ENCODE data around the gene BBIP1. TPM values are rescaled to one million over a fixed set of nuclear protein-coding genes. Genes with fewer than 3 reads are reported as not detected.

The BBIP1 gene
- total and polyA plus RNA-seq, 2 experiments from 2014 or later: 14.8 to 56.5 TPM

DNA sequence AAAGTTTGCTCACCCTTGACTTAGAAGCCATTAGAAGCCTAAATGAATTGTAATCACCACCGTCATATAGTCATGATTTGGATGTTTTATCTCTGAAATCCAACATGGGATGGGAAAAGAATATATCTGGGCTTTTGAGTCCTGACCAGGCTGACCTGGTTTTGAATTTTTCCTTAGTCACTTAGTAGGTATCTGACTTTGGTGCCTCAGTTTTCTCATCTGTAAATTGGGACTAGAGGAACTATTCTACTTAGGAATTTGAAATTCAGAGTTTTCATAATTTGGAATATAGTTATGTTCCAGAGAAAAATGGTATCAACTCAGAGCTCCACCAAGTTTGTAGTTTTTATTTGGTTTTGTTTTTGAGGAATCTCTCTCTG, 41.3 kb upstream of the BBIP1 start (continued):
- TF ChIP-seq, protein P1, sequence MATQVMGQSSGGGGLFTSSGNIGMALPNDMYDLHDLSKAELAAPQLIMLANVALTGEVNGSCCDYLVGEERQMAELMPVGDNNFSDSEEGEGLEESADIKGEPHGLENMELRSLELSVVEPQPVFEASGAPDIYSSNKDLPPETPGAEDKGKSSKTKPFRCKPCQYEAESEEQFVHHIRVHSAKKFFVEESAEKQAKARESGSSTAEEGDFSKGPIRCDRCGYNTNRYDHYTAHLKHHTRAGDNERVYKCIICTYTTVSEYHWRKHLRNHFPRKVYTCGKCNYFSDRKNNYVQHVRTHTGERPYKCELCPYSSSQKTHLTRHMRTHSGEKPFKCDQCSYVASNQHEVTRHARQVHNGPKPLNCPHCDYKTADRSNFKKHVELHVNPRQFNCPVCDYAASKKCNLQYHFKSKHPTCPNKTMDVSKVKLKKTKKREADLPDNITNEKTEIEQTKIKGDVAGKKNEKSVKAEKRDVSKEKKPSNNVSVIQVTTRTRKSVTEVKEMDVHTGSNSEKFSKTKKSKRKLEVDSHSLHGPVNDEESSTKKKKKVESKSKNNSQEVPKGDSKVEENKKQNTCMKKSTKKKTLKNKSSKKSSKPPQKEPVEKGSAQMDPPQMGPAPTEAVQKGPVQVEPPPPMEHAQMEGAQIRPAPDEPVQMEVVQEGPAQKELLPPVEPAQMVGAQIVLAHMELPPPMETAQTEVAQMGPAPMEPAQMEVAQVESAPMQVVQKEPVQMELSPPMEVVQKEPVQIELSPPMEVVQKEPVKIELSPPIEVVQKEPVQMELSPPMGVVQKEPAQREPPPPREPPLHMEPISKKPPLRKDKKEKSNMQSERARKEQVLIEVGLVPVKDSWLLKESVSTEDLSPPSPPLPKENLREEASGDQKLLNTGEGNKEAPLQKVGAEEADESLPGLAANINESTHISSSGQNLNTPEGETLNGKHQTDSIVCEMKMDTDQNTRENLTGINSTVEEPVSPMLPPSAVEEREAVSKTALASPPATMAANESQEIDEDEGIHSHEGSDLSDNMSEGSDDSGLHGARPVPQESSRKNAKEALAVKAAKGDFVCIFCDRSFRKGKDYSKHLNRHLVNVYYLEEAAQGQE (IDR thresholded peaks at IDR 0.05; ENCODE audit: unreplicated experiment): no peak
- TF ChIP-seq, protein P2, sequence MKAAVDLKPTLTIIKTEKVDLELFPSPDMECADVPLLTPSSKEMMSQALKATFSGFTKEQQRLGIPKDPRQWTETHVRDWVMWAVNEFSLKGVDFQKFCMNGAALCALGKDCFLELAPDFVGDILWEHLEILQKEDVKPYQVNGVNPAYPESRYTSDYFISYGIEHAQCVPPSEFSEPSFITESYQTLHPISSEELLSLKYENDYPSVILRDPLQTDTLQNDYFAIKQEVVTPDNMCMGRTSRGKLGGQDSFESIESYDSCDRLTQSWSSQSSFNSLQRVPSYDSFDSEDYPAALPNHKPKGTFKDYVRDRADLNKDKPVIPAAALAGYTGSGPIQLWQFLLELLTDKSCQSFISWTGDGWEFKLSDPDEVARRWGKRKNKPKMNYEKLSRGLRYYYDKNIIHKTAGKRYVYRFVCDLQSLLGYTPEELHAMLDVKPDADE (IDR thresholded peaks at IDR 0.05): no peak
- TF ChIP-seq POLR2AphosphoS5 (IDR thresholded peaks at IDR 0.05; ENCODE audit: low read depth) (no peak), NANOG (IDR thresholded peaks at IDR 0.05; ENCODE audit: borderline replicate concordance) (no peak), STAT1 (IDR thresholded peaks at IDR 0.05; ENCODE audit: unreplicated experiment) (no peak), EZH2phosphoT487 (IDR thresholded peaks at IDR 0.05; ENCODE audit: unreplicated experiment) (no peak), ZNF114 (CRISPR knock-in tag; IDR thresholded peaks at IDR 0.05) (no peak), ZNF331 (CRISPR knock-in tag; IDR thresholded peaks at IDR 0.05; ENCODE audit: low read depth) (no peak), JUNB (IDR thresholded peaks at IDR 0.05; ENCODE audit: unreplicated experiment) (no peak)
- TF ChIP-seq, protein P3, sequence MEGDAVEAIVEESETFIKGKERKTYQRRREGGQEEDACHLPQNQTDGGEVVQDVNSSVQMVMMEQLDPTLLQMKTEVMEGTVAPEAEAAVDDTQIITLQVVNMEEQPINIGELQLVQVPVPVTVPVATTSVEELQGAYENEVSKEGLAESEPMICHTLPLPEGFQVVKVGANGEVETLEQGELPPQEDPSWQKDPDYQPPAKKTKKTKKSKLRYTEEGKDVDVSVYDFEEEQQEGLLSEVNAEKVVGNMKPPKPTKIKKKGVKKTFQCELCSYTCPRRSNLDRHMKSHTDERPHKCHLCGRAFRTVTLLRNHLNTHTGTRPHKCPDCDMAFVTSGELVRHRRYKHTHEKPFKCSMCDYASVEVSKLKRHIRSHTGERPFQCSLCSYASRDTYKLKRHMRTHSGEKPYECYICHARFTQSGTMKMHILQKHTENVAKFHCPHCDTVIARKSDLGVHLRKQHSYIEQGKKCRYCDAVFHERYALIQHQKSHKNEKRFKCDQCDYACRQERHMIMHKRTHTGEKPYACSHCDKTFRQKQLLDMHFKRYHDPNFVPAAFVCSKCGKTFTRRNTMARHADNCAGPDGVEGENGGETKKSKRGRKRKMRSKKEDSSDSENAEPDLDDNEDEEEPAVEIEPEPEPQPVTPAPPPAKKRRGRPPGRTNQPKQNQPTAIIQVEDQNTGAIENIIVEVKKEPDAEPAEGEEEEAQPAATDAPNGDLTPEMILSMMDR (conservative IDR thresholded peaks at IDR 0.05; ENCODE audit: low read depth in 2 of 2): no peak

DNA sequence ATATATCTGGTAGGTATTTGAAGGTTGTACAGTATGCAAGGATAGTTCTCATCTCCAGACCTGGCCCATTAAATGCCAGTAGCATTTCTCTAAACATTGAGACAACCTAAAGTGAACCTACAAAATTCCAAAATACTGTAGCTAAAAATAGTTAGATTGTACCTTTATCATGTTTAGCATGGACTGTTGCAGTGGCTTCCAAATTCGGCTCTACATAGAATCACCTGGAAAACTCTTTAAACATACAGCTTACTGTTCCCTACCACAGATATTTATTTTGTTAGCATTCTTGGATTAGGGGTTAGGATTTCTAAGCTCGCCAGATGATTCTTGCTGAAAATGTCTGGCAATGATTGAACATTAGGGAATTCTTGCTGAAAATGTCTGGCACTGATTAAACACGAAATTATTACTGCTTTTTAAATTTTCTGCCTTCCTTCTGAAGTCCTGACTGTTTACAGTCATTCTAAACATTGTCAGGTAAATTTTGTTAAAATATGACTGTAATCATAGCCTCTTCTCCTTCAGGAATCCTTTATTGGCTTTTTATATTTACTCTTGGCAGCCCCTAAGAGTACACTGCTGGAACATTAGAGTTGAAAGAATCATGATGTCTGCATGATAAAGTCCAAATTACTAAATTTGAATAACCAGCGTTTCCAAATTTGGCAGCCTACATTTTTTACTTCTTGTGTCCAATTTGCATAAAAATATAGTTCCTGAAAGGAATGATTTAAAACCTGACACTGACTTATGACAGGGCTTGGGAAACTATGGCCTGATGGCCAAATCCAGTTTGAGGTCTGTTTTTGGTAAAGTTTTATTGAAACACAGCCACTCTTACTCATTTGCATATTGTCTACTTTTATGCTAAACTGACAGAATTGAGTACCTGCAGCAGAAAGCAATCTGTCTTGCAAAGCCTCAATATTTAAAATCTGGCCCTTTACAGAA, 40.7 kb upstream of the BBIP1 start:
- H3K79me2 ChIP-seq (replicated peaks; ENCODE audit: insufficient read depth): peaks cover 98% of the 10 kb centered on the region
- no peaks in the 10 kb centered on the region for H3K36me3 ChIP-seq (ENCODE audit: insufficient read depth)
- H3F3A ChIP-seq (replicated peaks; ENCODE audit: low read depth): no peaks in the 10 kb centered on the region
- Mint-ChIP-seq H3K27me3 (ENCODE audit: insufficient read depth, low read depth, poor library complexity) (peaks cover 2% of the 10 kb centered on the region), H3K4me1 (peaks cover 4% of the 10 kb centered on the region), H3K36me3 (ENCODE audit: low read depth) (no peaks in the 10 kb centered on the region), H3K4me3 (no peak overlapping the region), H3K9me3 (no peaks in the 10 kb centered on the region), H3K27ac (no peak overlapping the region)
- no peaks in the 10 kb centered on the region for H3K27me3 ChIP-seq (ENCODE audit: insufficient read depth)
- DNase-seq (ENCODE audit: low spot score) (no peak), ATAC-seq (no peak)
- H3K4me3 ChIP-seq: no peak overlapping the region
- no peak overlapping the region for H3K27ac ChIP-seq (ENCODE audit: low read depth)
- H3K4me1 ChIP-seq (ENCODE audit: insufficient read depth): peaks cover 3% of the 10 kb centered on the region; the same call in 1 of the 2 replicates
- H3K9me2 ChIP-seq (ENCODE audit: insufficient read depth): no peaks in the 10 kb centered on the region
- H2AFZ ChIP-seq: no peak overlapping the region
- H3K4me2 ChIP-seq: no peak overlapping the region
- peaks cover 22% of the 10 kb centered on the region for H4K20me1 ChIP-seq (replicated peaks; ENCODE audit: insufficient read depth)
- TF ChIP-seq, protein P1 (IDR thresholded peaks at IDR 0.05; ENCODE audit: unreplicated experiment): no peak
- TF ChIP-seq ZNF331 (CRISPR knock-in tag; IDR thresholded peaks at IDR 0.05; ENCODE audit: low read depth): no peak
- no peak for TF ChIP-seq STAT1 (IDR thresholded peaks at IDR 0.05; ENCODE audit: unreplicated experiment)
- TF ChIP-seq, protein P3 (conservative IDR thresholded peaks at IDR 0.05; ENCODE audit: low read depth in 2 of 2): no peak
- no peak for TF ChIP-seq JUNB (IDR thresholded peaks at IDR 0.05; ENCODE audit: unreplicated experiment)
- TF ChIP-seq ZNF114 (CRISPR knock-in tag; IDR thresholded peaks at IDR 0.05): no peak
- no peak for TF ChIP-seq EZH2phosphoT487 (IDR thresholded peaks at IDR 0.05; ENCODE audit: unreplicated experiment)
- no peak for TF ChIP-seq EZH2 (IDR thresholded peaks at IDR 0.05; ENCODE audit: low read depth, unreplicated experiment)
- TF ChIP-seq CREB1 (CRISPR knock-in tag; IDR thresholded peaks at IDR 0.05; ENCODE audit: low read depth): no peak
- TF ChIP-seq NANOG (IDR thresholded peaks at IDR 0.05; ENCODE audit: borderline replicate concordance): no peak

Measured in GM23338 (cell line).